GM11168 (cell line): ENCODE measurements around the gene GPR33.
"Not testable (repeated sequence)": the region's sequence is repeated elsewhere in the genome, so short reads cannot be mapped to it uniquely, and the experiment has no call there.

Experiments used
- in situ Hi-C: fragments of 300-500 bp; cut with MboI; formaldehyde crosslinking; loops from one replicate; pipeline ENCODE4 v1.12.0; 2022; ENCODE audit warnings: low sequenced_read_pairs; ENCODE audit not compliant: unreplicated experiment

The GPR33 gene

GRCh38 chr14:31465111-31465510 is 22.7 kb downstream of the GPR33 start:
- in situ Hi-C loops: no loop called here

GRCh38 chr14:31462450-31462849 is 25.4 kb downstream of the GPR33 start:
- in situ Hi-C loops: not testable (repeated sequence)

GRCh38 chr14:31461545-31461944 is 26.3 kb downstream of the GPR33 start:
- in situ Hi-C loops: no loop called here

- in situ Hi-C loops: no loop called here
Observed at GRCh38 chr14:31457665-31458659, 29.9 kb downstream of the GPR33 start.

- in situ Hi-C loops: no loop called here
Observed at GRCh38 chr14:31456841-31457664, 30.8 kb downstream of the GPR33 start, which contains the start of gene DTD2. Gene DTD2 (minus strand): TSS chr14:31457506. CDS start chr14:31457393, 113 bp downstream.

GRCh38 chr14:31449971-31450610 is 37.7 kb downstream of the GPR33 start:
- in situ Hi-C loops: no loop called here

GRCh38 chr14:31449136-31449535 is 38.7 kb downstream of the GPR33 start:
- in situ Hi-C loops: no loop called here

GRCh38 chr14:31445703-31446102 is 42.1 kb downstream of the GPR33 start:
- in situ Hi-C loops: no loop called here

GRCh38 chr14:31442284-31442683 is 45.6 kb downstream of the GPR33 start:
- in situ Hi-C loops: no loop called here

- in situ Hi-C loops: no loop called here
Observed at GRCh38 chr14:31441273-31442111, 46.3 kb downstream of the GPR33 start.

- in situ Hi-C loops: no loop called here
Observed at GRCh38 chr14:31440280-31440679, 47.6 kb downstream of the GPR33 start.

- in situ Hi-C loops: no loop called here
Observed at GRCh38 chr14:31439561-31439960, 48.3 kb downstream of the GPR33 start.

GRCh38 chr14:31437045-31437691 is 50.7 kb downstream of the GPR33 start:
- in situ Hi-C loops: not testable (repeated sequence)

- in situ Hi-C loops: no loop called here
Observed at GRCh38 chr14:31435276-31435675, 52.6 kb downstream of the GPR33 start.
